ENCODE measurements around the gene CNOT9. TPM values are rescaled to one million over a fixed set of nuclear protein-coding genes. Genes with fewer than 3 reads are reported as not detected.

Gene CNOT9
- total RNA-seq, 1 experiment from 2014 or later = 89.5 TPM

DNA sequence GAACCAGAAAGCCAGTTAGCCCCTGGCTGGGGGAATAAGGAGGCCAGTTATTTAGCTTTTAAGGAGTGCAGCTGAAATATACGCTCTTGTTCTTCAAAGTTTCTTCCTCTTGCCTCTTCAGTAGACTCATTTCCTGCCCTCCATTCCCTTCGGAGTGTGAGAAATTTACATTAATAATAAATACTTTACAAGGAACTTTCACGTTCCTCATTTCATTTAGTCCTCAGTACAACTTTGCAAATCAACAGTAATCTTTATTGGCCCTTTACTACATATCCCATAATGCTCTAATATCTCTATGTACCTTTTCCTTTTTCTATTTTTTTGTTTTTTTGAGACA, 54.7 kb downstream of the CNOT9 start:
- no TSS peak for BruUV-seq (replicated peaks)
- no peak overlapping the region for H3K4me3 ChIP-seq (ENCODE audit: low read depth, low read length, poor library complexity, severe bottlenecking)
- H3K9me3 ChIP-seq (ENCODE audit: low read depth, low read length, poor library complexity, severe bottlenecking) = no peaks in the 10 kb centered on the region
- no peak for TF ChIP-seq CTCF (conservative IDR thresholded peaks at IDR 0.05; ENCODE audit: low read depth, low read length)
- no peak for TF ChIP-seq EZH2 (IDR thresholded peaks at IDR 0.05; ENCODE audit: borderline replicate concordance, low read depth, low read length, poor library complexity, severe bottlenecking)
- H3K36me3 ChIP-seq (ENCODE audit: insufficient read depth, low read length, poor library complexity, severe bottlenecking) = no peaks in the 10 kb centered on the region
- ChIA-PET POLR2A (ENCODE audit: low non-redundant PET) (no interaction called here), CTCF (interaction anchor here (0.6 kb wide), 1 partner anchor 15 kb away, joined by 8 read pairs; no protein-coding TSS in a partner anchor)
- DNase-seq (ENCODE audit: low spot score) = no peak
- H3K4me1 ChIP-seq (ENCODE audit: insufficient read depth, low read length, poor library complexity, severe bottlenecking) = peaks cover 9% of the 10 kb centered on the region
- H3K27ac ChIP-seq (ENCODE audit: low read depth, low read length, poor library complexity, severe bottlenecking) = no peak overlapping the region
- intact Hi-C loops (cut with micrococcal nuclease; ENCODE audit: unreplicated experiment) = no loop called here
- H3K27me3 ChIP-seq (replicated peaks; ENCODE audit: insufficient read depth, low read depth, low read length, poor library complexity) = no peaks in the 10 kb centered on the region

DNA sequence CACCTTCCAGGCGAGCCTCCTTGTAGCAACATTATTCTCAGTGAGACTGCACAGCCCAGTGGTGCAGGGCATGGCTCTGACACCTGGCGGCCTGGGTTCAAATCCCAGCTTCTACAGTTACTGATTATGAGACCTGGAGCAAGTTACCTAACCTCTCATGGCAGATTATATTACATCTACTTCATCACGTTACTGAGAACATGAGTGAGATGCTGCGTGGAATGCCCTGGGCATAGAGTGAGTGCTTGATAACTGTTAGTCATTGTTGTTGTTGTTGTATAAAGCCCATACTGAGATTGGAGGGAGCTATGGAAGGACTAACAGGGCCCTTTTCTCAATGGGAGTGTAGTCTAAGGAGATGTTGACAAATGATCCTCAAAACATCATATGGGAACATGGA, 57.7 kb downstream of the CNOT9 start:
- DNase-seq (ENCODE audit: low spot score) = no peak
- ChIA-PET POLR2A (ENCODE audit: low non-redundant PET) (no interaction called here), CTCF (no interaction called here)
- H3K9me3 ChIP-seq (ENCODE audit: low read depth, low read length, poor library complexity, severe bottlenecking) = no peaks in the 10 kb centered on the region
- TF ChIP-seq EZH2 (IDR thresholded peaks at IDR 0.05; ENCODE audit: borderline replicate concordance, low read depth, low read length, poor library complexity, severe bottlenecking) (no peak), CTCF (conservative IDR thresholded peaks at IDR 0.05; ENCODE audit: low read depth, low read length) (no peak)
- no TSS peak for BruUV-seq (replicated peaks)
- peaks cover 9% of the 10 kb centered on the region for H3K4me1 ChIP-seq (ENCODE audit: insufficient read depth, low read length, poor library complexity, severe bottlenecking)
- intact Hi-C loops (cut with micrococcal nuclease; ENCODE audit: unreplicated experiment) = no loop called here
- no peaks in the 10 kb centered on the region for H3K27me3 ChIP-seq (replicated peaks; ENCODE audit: insufficient read depth, low read depth, low read length, poor library complexity)
- H3K4me3 ChIP-seq (ENCODE audit: low read depth, low read length, poor library complexity, severe bottlenecking) = no peak overlapping the region
- H3K36me3 ChIP-seq (ENCODE audit: insufficient read depth, low read length, poor library complexity, severe bottlenecking) = no peaks in the 10 kb centered on the region
- no peak overlapping the region for H3K27ac ChIP-seq (ENCODE audit: low read depth, low read length, poor library complexity, severe bottlenecking)

DNA sequence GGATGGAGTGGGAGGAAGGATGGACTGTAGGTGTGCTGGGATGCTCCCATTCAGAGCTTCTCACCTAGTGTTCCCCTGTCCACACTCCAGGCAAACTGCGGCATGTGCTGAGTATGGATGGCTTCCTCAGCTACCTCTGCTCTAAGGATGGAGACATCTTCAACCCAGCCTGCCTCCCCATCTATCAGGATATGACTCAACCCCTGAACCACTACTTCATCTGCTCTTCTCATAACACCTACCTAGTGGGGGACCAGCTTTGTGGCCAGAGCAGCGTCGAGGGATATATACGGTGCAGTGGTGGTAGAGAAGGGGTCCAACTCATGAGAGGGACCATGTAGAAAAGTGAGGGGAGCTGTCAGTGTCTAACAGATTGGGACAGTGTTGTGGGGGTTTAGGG, 59.3 kb downstream of the CNOT9 start:
- no peak for TF ChIP-seq EZH2 (IDR thresholded peaks at IDR 0.05; ENCODE audit: borderline replicate concordance, low read depth, low read length, poor library complexity, severe bottlenecking)
- TF ChIP-seq CTCF (conservative IDR thresholded peaks at IDR 0.05; ENCODE audit: low read depth, low read length) = no peak
- H3K4me1 ChIP-seq (ENCODE audit: insufficient read depth, low read length, poor library complexity, severe bottlenecking) = peaks cover 3% of the 10 kb centered on the region
- ChIA-PET CTCF (interaction anchor here (0.6 kb wide), 1 partner anchor 32 kb away, joined by 14 read pairs; the partner anchor contains the start of genes BCS1L and ZNF142), POLR2A (ENCODE audit: low non-redundant PET) (no interaction called here)
- no peaks in the 10 kb centered on the region for H3K9me3 ChIP-seq (ENCODE audit: low read depth, low read length, poor library complexity, severe bottlenecking)
- no peak overlapping the region for H3K27ac ChIP-seq (ENCODE audit: low read depth, low read length, poor library complexity, severe bottlenecking)
- DNase-seq (ENCODE audit: low spot score) = no peak
- intact Hi-C loops (cut with micrococcal nuclease; ENCODE audit: unreplicated experiment) = no loop called here
- H3K36me3 ChIP-seq (ENCODE audit: insufficient read depth, low read length, poor library complexity, severe bottlenecking) = no peaks in the 10 kb centered on the region
- H3K4me3 ChIP-seq (ENCODE audit: low read depth, low read length, poor library complexity, severe bottlenecking) = no peak overlapping the region
- no TSS peak for BruUV-seq (replicated peaks)
- no peaks in the 10 kb centered on the region for H3K27me3 ChIP-seq (replicated peaks; ENCODE audit: insufficient read depth, low read depth, low read length, poor library complexity)

All from A673 (cell line).